Tibial nerve (tissue), 4 donors: Measurements from ENCODE around the gene NUFIP2. TPM values are rescaled to one million over a fixed set of nuclear protein-coding genes. Genes with fewer than 3 reads are reported as not detected.

ENCODE experiments used
- DNase-seq, 2 donors: peaks; one replicate each; pipeline ENCODE4 v3.0.0-alpha.2; 2019; ENCODE audit warnings: low spot score in 2 of 2
- H3K27ac ChIP-seq, 4 donors: fragments of 200-600 bp; sonication (generic) in 3 of 4; one replicate each; pipeline ENCODE4 v1.5.1; 2017 to 2019; ENCODE audit warnings: mild to moderate bottlenecking in 1 of 4
- H3K27me3 ChIP-seq, 2 donors: fragments of 200-600 bp; sonication (generic) in 1 of 2; one replicate each; pipeline versions ENCODE4 v1.5.1 to v1.6.0; 2017 to 2019
- H3K36me3 ChIP-seq, 3 donors: fragments of 200-600 bp; sonication (generic); one replicate each; pipeline ENCODE4 v1.5.1; 2018 to 2019
- H3K4me1 ChIP-seq, 4 donors: fragments of 200-600 bp; sonication (generic) in 3 of 4; one replicate each; pipeline ENCODE4 v1.5.1; 2017 to 2019
- H3K4me3 ChIP-seq, 4 donors: fragments of 200-600 bp; sonication (generic) in 3 of 4; one replicate each; pipeline ENCODE4 v1.5.1; 2017 to 2019; ENCODE audit warnings: mild to moderate bottlenecking in 1 of 4, moderate library complexity in 1 of 4
- H3K9me3 ChIP-seq, 4 donors: fragments of 200-600 bp; sonication (generic) in 3 of 4; one replicate each; pipeline ENCODE4 v1.5.1; 2017 to 2019
- CTCF ChIP-seq, 5 experiments: fragments of 200-600 bp in 3 of 5; fragments of 450-650 bp in 2 of 5; sonication (generic) in 3 of 5; IDR thresholded peaks; one replicate each; pipeline ENCODE4 v1.5.1; 2016 to 2019; ENCODE audit warnings: antibody characterized with exemption in 5 of 5, mild to moderate bottlenecking in 3 of 5, moderate library complexity in 2 of 5
- EP300 ChIP-seq, 2 donors: sonication (generic); formaldehyde crosslinking; IDR thresholded peaks; one replicate each; pipeline ENCODE4 v1.6.1; 2017; ENCODE audit warnings: antibody characterized with exemption in 2 of 2, mild to moderate bottlenecking in 1 of 2
- POLR2A ChIP-seq, 2 donors: fragments of 450-650 bp; IDR thresholded peaks; one replicate each; pipeline ENCODE4 v1.6.1; 2017; ENCODE audit warnings: antibody characterized with exemption in 2 of 2, mild to moderate bottlenecking in 2 of 2, moderate library complexity in 2 of 2
- WGBS, 2 donors: methylation state at CpG; one replicate each; pipeline ENCODE4 v1.1.5; 2018; 5-methylcytosine and 5-hydroxymethylcytosine counted together
- total RNA-seq, 4 donors: library from RNA; depleted of rRNA; stranded (reverse); fragments of >200 nt; gene quantifications; one replicate each; pipeline ENCODE4 v1.1.0, GENCODE V29; 2016

Gene NUFIP2
- total RNA-seq, 4 donors from 2014 or later: 29.4 to 35.4 (median 32.4) TPM

- no peak for DNase-seq
- no peak overlapping the region for H3K27ac ChIP-seq
These were observed 41.7 kb downstream of the NUFIP2 start for GRCh38 chr17:29252101-29252791.

GRCh38 chr17:29251184-29251583 lies 42.8 kb downstream of the NUFIP2 start:
- Histone ChIP-seq H3K4me1 (peaks cover 0 to 23% (median 4%) of the 10 kb centered on the region in 4 donors), H3K27me3 (no peaks in the 10 kb centered on the region), H3K36me3 (no peaks in the 10 kb centered on the region), H3K4me3 (no peak overlapping the region), H3K9me3 (no peaks in the 10 kb centered on the region), H3K27ac (no peak overlapping the region)
- WGBS, 2 donors: 53 to 59% methylated on average over 2 of the region's 2 CpGs
- TF ChIP-seq POLR2A (IDR thresholded peaks at IDR 0.05): no peak
- no peak for TF ChIP-seq EP300 (IDR thresholded peaks at IDR 0.05)
- TF ChIP-seq CTCF (IDR thresholded peaks at IDR 0.05): no peak
- DNase-seq: no peak

More at GRCh38 chr17:29252101-29252791, 41.7 kb downstream of the NUFIP2 start:
- H3K36me3 ChIP-seq: no peaks in the 10 kb centered on the region
- WGBS, 2 donors: 68 to 71% methylated on average over 7 of the region's 7 CpGs
- H3K4me3 ChIP-seq: no peak overlapping the region
- H3K4me1 ChIP-seq: peaks cover 0 to 33% (median 9%) of the 10 kb centered on the region in 4 donors
- H3K27me3 ChIP-seq: no peaks in the 10 kb centered on the region
- H3K9me3 ChIP-seq: no peaks in the 10 kb centered on the region
- no peak for TF ChIP-seq POLR2A (IDR thresholded peaks at IDR 0.05)
- peak in 3 of 5 experiments; percentile 14 to 32 (median 17) for TF ChIP-seq CTCF (IDR thresholded peaks at IDR 0.05)
- no peak for TF ChIP-seq EP300 (IDR thresholded peaks at IDR 0.05)

GRCh38 chr17:29250666-29251065 lies 43.3 kb downstream of the NUFIP2 start:
- TF ChIP-seq EP300 (IDR thresholded peaks at IDR 0.05) (no peak), CTCF (IDR thresholded peaks at IDR 0.05) (no peak), POLR2A (IDR thresholded peaks at IDR 0.05) (no peak)
- Histone ChIP-seq H3K4me3 (no peak overlapping the region), H3K36me3 (no peaks in the 10 kb centered on the region), H3K9me3 (no peaks in the 10 kb centered on the region), H3K27me3 (no peaks in the 10 kb centered on the region), H3K27ac (no peak overlapping the region), H3K4me1 (peaks cover 0 to 17% (median 1%) of the 10 kb centered on the region in 4 donors)
- DNase-seq: no peak
- 71 to 80% methylated on average over 1 of the region's 1 CpG for WGBS, 2 donors

- DNase-seq: no peak
- TF ChIP-seq POLR2A (IDR thresholded peaks at IDR 0.05): no peak
- TF ChIP-seq CTCF (IDR thresholded peaks at IDR 0.05): no peak
- TF ChIP-seq EP300 (IDR thresholded peaks at IDR 0.05): no peak
- Histone ChIP-seq H3K4me1 (peaks cover 0 to 9% (median 0%) of the 10 kb centered on the region in 4 donors), H3K9me3 (no peaks in the 10 kb centered on the region), H3K27me3 (no peaks in the 10 kb centered on the region), H3K36me3 (no peaks in the 10 kb centered on the region), H3K4me3 (no peak overlapping the region), H3K27ac (no peak overlapping the region)
- 75 to 80% methylated on average over 5 of the region's 5 CpGs for WGBS, 2 donors
These were observed 45.1 kb downstream of the NUFIP2 start for GRCh38 chr17:29248845-29249244.

GRCh38 chr17:29247219-29247618 lies 46.7 kb downstream of the NUFIP2 start:
- Histone ChIP-seq H3K9me3 (no peaks in the 10 kb centered on the region), H3K36me3 (no peaks in the 10 kb centered on the region), H3K27ac (no peak overlapping the region), H3K4me1 (no peaks in the 10 kb centered on the region), H3K27me3 (no peaks in the 10 kb centered on the region), H3K4me3 (no peak overlapping the region)
- WGBS, 2 donors: 85 to 88% methylated on average over 2 of the region's 2 CpGs
- no peak for DNase-seq
- no peak for TF ChIP-seq CTCF (IDR thresholded peaks at IDR 0.05)
- no peak for TF ChIP-seq EP300 (IDR thresholded peaks at IDR 0.05)
